ENCODE measurements around the gene NUDC.
"Not testable (repeated sequence)": the region's sequence is repeated elsewhere in the genome, so short reads cannot be mapped to it uniquely, and the experiment has no call there.

Gene NUDC

DNA sequence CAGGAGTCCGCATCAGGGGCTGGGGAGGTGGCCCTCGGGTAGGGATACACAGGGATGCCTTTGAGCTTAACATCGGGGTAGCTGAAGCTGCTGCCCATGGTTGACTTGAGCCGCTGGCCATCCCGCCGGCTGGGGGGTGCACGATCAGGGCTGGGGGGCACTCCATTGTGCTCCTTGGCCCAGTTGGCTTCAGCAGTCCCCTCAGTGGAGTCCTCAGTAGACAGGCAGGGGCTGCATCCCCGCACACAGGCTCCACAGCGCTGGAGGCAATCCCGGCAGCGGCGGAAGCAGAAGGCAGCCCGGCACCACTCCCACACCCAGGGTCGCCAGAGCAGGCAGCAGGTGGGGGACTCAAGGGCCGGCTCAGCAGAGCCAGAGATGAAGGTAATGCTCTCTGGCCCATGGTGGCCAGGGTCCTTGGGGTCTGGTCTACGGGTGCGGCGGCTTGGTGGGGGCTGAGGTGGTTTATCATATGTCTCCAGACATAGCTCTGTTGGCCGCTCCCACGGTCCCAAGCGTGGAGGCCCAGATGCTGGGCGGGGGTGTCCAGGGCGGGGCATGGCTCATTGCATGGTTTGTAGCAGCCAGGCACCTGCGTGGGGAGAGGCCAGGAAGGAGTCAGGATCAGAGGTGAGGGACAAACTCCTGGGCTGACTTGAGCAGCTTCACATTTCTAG, 30.4 kb downstream of the NUDC start:
- DNase-seq (ENCODE audit: low spot score) = no peak

DNA sequence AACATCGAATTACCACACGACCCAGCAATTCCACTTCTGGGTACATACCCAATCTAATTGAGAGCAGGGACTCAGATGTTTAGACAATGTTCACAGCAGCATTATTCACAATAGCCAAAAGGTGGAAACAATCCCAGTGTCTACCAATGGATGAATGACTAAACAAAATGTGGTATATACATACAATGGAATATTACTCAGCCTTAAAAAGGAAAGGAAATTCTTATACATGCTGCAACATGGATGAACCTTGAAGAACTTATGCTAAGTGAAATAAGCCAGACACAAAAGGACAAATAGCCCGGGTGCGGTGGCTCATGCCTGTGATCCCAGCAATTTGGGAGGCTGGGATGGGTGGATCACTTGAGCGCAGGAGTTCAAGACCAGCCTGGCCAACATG, 31.8 kb downstream of the NUDC start:
- DNase-seq (ENCODE audit: low spot score) = no peak

DNA sequence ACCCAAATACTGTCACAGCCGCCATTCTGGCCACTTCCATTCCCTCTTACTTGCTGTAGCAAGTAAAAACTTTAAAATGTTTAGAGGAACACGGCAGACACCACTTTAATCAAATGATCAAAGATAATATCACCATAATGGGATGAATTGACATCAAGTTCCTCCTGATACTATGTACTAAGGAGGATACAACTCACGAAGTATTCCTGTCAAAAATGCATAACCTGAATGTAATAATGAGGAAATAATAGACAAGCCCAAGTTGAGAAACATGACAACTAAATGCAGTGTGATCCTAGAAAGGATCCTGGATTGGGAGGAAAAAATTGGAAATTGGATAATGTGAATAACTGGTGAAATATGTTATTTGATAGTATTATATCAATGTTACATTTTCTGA, 34.8 kb downstream of the NUDC start:
- no peak for DNase-seq (ENCODE audit: low spot score)

DNA sequence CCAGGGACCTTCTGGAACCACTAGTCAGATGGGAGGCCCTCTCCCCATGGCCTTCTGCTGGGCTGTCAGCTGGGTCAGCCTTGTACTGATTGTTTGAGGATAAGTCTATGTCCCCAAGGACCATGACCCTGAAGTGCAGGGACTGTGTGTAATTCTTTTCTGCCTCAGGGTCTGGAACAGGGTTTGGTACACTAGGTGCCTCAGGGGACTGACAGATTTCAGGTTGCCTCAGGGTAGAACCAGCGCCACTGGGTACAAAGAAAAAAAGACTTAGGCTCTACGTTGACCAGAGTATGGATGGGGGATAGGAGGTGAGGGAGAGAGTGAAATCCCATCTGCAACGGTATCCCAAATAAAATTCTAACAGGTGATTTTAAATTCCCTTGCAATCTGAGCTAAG, 35.8 kb downstream of the NUDC start:
- no peak for DNase-seq (ENCODE audit: low spot score)

DNA sequence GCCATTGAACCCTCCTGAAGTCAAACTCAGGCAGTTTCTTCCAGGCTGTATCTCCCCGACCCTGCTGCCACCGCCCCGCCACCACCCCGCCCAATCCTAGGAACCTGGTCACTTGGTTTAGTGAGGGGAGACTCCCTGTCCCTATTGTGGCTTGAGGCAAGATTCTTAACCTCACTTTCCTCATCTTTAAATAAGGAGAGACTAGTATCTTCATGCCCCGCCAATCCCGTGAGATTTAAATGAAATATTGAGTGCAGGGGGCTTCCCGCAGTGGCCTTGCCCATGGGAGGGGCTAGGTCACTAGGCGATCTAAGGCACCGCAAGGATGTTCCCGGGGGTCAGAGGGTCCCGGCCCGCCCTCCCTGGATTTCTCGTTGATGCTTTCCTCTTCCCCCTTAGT, 37.7 kb downstream of the NUDC start:
- DNase-seq (ENCODE audit: low spot score) = no peak

DNA sequence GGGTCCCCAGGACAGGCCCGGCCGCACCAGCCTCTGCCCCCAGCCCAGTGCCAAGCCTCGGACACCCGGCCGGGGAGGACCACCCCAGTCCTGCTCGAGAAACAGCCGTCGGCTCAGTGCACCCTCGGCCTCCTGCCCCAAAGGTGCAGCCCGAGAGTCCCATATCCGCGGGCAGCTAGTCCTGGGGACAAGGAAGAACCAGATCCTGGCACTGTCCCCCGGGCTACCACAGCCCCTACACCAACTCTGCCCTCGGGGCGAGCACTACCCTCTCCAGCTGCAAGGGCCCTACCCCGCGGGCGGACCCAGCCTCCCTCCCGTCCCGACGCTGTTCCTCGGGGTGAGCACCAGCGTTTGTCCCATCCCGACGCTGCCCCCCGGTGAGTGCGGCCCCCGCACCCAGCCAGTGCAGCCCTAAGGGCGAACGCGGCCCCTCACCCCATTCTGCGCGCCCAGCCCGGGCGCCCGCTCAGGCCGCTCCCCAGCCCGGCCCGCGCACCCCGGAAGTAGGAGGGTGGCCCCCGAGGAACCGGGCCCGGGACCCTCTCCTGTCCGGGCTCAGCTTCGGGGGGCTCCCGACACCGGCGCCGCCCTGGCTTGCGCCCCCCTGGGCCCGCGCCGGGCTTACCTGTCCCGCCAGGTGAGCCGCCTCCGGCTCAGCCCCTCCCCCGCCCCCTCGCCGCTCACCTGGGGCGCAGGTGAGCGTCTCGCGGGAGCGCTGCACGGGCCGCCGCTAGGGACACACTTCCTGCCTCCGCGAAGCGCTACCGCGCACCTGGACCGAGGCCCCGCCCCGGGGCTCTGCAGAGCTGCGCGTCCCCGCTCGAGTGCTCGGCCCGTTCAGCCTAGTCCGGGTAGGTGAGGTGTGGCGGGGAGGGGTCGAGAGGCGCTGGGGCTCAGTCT, 38.4 kb downstream of the NUDC start, which contains the start of gene KDF1:
KDF1 (minus strand) TSS at position 747 of the 903 bp plus-strand sequence. CDS start 8,088 bp downstream, outside the sequence.
- DNase-seq (ENCODE audit: low spot score) = peak; percentile 32

DNA sequence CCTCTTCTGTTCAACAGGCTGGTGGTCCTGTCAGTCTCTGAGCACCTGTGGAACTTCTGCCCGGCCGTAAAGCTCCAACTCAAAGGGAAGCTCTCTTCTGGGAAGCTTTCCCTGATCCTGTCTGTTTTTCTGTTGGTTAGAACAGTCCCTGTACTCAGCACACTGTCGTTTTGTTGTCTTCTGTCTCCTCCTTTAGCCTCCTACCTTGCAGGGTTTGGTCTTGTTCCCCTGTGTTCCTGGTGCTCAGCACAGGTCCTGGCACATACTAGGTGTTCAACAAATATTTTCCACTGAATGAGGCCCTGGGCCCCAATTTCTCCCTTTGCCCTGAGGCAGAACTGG, 39.1 kb downstream of the NUDC start:
- DNase-seq (ENCODE audit: low spot score) = no peak

DNA sequence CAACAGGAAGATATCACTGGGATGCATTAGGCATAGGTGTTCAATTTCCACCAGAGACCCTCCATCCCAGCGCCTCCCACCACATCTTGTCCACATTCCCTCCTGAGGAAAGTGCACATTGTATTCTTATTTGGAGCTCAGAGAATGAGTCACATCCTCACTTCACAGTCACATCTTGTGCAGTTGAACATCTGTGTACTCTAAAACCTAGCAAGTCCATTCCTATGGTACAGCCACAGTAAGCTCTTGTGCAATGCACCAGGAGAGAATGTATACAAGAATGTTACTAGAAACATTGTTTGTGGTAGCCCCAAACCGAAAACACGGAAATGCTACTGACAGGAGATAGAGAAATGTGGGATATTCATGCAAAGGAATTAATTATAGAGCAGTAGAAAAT, 40.3 kb downstream of the NUDC start:
- peak; percentile 91 for DNase-seq (ENCODE audit: low spot score)

DNA sequence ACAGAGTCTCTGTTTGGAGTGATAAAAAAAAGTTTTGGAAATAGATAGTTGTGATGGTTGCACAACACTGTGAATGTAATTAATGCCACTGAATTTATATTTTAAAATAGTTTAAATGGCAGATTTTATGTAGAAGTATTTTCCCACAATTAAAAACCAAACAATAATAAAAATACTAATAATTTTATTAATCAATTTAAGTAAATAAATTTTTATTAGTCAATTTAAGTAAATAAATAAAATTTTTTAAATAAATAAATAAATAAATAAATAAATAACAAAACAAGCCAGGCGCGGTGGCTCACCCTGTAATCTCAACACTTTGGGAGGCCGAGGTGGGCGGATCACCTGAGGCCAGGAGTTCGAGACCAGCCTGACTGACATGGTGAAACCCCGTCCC, 43.7 kb downstream of the NUDC start:
- DNase-seq (ENCODE audit: low spot score) = no peak

DNA sequence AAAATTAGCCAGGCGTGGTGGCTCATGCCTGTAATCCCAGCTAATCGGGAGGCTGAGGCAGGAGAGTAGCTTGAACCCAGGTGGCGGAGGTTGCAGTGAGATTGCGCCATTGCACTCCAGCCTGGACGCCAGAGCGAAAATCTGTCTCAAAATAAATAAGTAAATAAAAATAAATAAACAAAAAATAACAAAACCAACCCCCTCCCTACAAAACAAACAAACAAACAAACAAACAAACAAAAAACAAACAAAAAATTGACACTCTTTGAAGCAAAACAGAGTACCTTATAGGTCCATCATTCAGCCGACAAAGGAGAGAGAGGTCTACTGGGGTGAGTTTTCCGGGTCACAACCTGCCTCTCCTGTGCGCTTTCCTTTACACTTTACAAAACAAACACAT, 44.1 kb downstream of the NUDC start:
- DNase-seq (ENCODE audit: low spot score) = no peak

DNA sequence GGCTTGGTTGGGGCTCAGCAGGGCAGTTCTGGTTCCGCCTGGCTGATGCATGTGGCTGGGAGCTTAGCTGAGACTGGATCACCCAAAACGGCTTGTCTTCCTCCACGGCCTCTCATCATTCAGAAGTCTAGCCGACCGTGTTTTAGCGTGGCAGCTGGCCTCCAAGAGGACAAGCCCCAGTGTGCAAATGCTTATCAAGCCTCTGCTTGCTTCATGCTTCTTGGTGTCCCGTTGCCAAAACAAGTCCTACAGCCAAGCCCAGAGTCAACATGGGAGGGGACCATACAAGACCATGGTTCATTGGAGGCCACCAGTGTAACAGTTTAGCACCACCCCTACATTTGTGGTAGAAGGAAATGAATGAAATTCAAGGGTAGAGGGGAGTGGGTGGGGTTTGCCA, 49.3 kb downstream of the NUDC start:
- no peak for DNase-seq (ENCODE audit: low spot score)

DNA sequence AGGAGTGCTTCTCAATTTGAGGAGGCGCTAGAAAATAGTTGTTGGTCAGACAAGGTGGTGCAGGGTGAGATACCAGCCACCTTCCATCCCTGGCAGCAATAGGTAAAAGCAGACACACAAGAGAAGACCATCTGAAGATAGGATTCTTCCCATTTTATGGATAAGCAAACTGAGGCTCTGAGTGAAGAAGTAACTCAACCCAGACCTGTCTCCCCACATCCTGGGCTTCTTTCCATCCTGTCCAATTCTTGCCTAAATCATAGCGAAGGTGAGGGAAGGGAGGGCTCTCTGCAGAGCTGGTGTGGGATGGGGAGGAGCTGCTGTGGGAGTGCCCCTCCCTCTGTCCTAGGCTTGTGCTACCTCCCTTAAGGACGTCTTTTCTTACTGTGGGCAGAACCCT, 50.0 kb downstream of the NUDC start:
- DNase-seq (ENCODE audit: low spot score) = no peak

DNA sequence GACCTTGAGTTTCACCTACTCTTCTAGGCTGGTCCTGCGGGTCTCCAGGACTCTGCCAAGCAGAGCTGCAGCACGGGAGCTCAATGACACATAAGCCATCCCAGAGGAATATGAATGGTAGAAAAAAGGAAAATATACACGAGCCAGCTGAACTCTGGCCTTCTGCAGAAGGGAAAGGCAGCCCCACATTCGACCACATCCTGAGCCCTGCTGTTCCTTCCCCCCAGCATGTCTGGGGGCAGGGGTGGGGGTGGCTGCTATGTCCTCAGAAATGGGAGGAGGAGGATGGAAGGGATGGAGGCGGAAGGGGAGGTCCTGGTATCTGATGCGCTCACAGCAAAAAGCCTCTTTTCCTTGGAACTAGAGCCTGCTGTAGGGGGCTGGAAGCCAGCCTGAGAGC, 50.8 kb downstream of the NUDC start:
- DNase-seq (ENCODE audit: low spot score) = no peak

DNA sequence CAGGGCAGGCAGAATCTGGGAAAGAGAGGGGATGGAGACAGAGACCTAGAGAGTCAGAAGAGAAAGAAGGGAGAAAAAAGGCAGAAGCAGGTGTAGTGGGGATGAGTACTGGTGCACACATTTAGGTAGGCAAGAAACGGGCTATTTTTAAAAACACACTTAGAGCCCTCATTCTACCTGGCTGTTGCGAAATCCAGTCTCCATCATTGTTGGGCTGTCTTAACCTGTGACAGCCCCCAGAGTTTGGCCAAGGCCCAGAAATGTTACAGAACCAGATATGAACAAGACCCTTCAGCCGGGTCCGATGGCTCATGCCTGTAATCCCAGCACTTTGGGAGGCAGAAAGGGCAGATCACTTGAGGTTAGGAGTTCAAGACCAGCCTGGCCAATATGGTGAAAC, 51.3 kb downstream of the NUDC start:
- no peak for DNase-seq (ENCODE audit: low spot score)

DNA sequence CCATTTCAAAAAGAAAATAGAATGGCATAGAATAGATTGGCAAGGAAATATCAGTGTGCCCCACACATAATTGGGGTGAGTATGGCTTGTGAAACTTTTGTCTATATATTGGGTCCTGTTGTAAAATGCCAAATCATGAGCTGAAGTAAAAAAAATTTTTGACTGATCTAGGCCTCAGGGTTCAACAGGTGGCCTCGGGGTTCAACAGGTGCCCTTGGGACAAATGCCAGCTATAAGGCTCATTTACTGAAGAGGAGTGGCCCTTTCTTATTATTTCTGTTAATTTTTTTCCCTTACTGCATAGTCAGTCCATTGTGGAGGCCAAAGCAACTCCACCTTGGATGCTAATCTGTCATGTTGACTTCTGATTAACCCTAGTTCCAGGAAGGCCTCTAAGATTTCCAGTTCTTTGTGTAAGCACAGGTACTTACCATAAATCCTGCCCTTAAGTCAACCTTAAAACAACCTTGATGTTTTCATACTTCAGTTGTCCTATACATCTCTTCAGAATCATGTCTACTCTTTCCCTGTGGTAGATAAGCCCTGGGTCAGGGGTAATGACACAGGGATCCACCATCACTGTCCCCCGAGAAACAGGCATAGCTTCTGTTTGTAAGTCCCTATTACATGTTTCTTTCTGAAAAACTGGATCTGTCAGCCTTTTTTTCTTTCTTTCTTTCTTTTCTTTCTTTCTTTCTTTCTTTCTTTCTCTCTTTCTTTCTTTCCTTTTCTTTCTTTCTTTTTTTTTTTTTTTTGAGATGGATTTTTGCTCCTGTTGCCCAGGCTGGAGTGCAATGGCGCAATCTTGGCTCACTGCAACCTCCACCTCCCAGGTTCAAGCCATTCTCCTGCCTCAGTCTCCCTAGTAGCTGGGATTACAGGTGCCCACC, 55.3 kb downstream of the NUDC start:
- no peak for DNase-seq (ENCODE audit: low spot score)

DNA sequence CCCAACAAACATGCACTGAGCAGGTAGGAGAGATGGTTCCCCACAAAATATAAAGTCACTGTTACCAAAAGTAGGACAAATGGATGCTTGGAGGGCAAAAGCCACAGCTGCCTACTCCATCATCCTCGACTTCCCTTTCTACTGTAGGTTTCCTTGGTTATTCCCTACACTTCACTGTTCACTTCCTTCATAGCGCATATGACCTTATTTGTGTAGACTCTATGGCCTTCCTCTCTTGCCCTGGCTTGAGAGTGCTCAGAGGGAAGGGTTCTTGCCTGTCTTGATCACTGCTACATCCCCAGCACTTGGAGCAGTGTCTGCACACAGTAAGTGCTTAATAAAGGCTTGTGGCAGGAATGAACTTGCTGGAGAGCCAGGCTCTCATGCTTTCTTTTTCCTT, 57.4 kb downstream of the NUDC start:
- no peak for DNase-seq (ENCODE audit: low spot score)

DNA sequence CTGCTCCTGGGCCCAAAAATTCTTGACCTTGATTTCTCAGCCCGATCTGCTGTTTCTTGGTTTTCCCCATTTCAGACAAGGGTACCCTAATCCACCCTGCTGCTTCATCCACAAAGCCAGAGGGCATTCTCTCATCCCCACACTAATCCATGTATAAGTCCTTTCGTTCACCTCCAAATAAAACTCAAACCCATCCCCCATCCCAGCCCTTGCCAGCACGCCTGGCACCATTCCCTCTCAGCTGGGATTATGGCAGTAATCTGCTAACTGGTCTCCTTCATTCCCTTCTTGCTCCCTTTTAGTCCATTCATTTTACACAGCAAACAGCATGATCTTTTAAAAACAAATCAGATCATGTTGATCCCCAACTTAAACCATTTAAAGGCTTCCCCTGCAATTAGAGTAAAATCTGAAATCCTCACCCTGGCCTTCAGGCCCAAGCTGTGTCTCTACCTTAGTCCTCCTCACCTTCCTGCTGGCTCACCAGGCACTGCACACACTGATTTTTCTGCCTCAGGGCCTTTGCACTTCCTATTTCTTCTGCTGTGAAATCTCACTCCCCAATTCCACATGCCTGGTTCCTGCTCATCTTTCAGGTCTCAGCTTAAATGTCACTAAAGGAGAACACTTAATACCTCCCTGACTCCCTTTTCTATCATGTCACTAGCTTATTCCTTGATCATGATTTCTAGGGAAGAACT, 59.8 kb downstream of the NUDC start:
- no peak for DNase-seq (ENCODE audit: low spot score)

DNA sequence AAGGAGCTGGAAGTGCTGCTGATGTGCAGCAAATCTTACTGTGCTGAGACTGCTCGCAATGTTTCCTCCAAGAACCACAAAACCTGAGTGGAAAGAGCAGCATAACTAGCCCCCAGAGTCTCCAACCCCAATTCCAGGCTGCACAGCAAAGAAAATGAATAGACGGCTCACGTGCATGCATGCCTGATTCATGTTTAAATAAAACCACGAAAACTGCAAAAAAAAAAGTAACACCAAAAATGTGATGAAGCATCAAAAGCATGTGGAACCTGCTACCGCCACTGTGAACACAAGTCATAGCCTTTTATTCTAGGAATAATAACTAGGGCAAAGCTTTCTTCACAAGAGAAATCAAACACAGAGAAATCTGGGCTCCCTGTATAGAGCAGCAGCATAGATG, 62.3 kb downstream of the NUDC start:
- DNase-seq (ENCODE audit: low spot score) = no peak

DNA sequence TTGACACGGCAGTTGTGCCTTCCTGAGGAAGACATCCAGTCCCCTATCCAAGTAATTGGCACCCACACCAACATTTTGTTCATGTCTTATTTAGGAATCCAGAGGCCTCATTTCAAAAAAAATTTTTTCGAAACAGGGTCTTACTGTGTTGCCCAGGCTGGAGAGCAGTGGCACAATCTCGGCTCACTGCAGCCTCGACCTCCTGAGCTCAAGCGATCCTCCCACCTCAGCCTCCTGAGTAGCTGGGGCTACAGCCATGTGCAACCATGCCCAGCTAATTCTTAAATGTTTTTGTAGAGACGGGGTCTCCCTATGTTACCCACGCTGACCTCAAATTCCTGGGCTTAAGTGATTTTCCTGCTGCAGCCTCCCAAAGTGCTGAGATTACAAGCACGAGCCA, 62.7 kb downstream of the NUDC start:
- DNase-seq (ENCODE audit: low spot score) = no peak

DNA sequence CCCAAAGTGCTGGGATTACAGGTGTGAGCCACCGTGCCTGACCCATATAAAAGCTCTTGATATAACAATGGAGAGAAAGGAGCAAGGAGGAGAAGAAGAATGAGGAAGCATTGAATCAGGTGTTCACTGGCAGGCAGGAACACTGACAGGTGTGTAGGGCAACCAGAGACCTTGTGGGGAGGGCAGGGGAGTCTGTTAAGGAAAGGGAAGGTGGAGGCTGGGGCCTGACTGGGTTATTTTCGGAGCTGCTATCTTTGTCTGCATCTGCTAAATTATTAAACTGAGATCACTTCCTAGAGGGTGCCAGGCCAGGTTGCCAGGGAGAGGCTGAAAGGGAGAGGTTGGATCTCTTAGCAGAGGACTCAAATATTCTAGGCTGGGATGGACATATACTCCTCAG, 65.1 kb downstream of the NUDC start:
- DNase-seq (ENCODE audit: low spot score) = no peak

DNA sequence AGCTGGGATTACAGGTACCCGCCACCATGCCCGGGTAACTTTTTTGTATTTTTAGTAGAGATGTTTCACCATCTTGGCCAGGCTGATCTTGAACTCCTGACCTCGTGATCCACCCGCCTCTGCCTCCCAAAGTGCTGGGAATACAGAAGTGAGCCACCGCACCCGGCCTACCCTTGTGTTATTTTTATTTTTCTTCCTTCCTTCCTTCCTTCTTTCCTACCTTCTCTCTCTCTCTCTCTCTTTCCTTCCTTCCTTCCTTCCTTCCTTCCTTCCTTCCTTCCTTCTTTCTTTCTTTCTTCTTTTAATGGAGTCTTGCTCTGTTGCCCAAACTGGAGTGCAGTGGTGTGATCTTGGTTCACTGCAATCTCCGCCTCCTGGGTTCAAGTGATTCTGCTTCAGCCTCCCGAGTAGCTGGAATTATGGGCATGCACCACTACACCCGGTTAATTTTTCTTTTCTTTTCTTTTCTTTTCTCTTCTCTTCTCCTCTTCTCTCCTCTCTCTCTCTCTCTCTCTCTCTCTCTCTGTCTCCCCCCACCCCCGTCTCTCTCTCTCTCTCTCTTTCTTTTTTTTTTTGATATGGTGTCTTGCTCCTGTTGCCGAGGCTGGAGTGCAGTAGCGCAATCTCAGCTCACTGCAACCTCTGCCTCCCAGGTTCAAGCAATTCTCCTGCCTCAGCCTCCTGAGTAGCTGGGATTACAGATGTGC, 68.0 kb downstream of the NUDC start:
- not testable (repeated sequence) for DNase-seq (ENCODE audit: low spot score)
